Endodermal cell (in vitro differentiated cells): ENCODE results near the gene CDT1. TPM values are rescaled to one million over a fixed set of nuclear protein-coding genes. Genes with fewer than 3 reads are reported as not detected.
"Not testable (repeated sequence)": the region's sequence is repeated elsewhere in the genome, so short reads cannot be mapped to it uniquely, and the experiment has no call there.

Experiments used
- DNase-seq: peaks from one replicate; pipeline ENCODE4 v3.0.0-alpha.2; 2017
- H3K27ac ChIP-seq: 2 replicates; pipeline ENCODE4 v1.5.1; 2013; ENCODE audit warnings: mild to moderate bottlenecking, low read depth, low read length, moderate library complexity
- H3K27me3 ChIP-seq: 2 replicates; pipeline ENCODE4 v1.6.1; 2013; ENCODE audit warnings: mild to moderate bottlenecking, low read length, moderate library complexity; ENCODE audit not compliant: insufficient read depth, control insufficient read depth, poor library complexity, severe bottlenecking
- H3K36me3 ChIP-seq: 2 replicates; pipeline ENCODE4 v1.7.0; 2013; ENCODE audit warnings: mild to moderate bottlenecking, low read length, moderate library complexity; ENCODE audit not compliant: control insufficient read depth, insufficient read depth
- H3K4me1 ChIP-seq: one replicate; pipeline ENCODE4 v1.7.0; 2013; ENCODE audit warnings: low read length; ENCODE audit not compliant: control insufficient read depth, insufficient read depth
- H3K4me3 ChIP-seq: 2 replicates; pipeline ENCODE4 v1.5.1; 2013; ENCODE audit warnings: mild to moderate bottlenecking, low read length, moderate library complexity
- H3K9ac ChIP-seq: 2 replicates; pipeline ENCODE4 v1.6.1; 2013; ENCODE audit warnings: mild to moderate bottlenecking, low read length, moderate library complexity; ENCODE audit not compliant: poor library complexity, severe bottlenecking; ENCODE audit errors: extremely low read depth
- H3K9me3 ChIP-seq: 2 replicates; pipeline ENCODE4 v1.6.1; 2013; ENCODE audit warnings: mild to moderate bottlenecking, low read length, moderate library complexity; ENCODE audit not compliant: control insufficient read depth
- H3K27ac Mint-ChIP-seq: 2 replicates; pipeline ENCODE4 v1.8.0; 2020; ENCODE audit warnings: mixed read lengths
- H3K27me3 Mint-ChIP-seq: 2 replicates; pipeline ENCODE4 v1.8.0; 2021; ENCODE audit warnings: mild to moderate bottlenecking, mixed read lengths; ENCODE audit not compliant: insufficient read depth
- H3K36me3 Mint-ChIP-seq: 2 replicates; pipeline ENCODE4 v1.8.0; 2020; ENCODE audit warnings: low read depth, mixed read lengths
- H3K4me1 Mint-ChIP-seq: 2 replicates; pipeline ENCODE4 v1.8.0; 2020; ENCODE audit warnings: mixed read lengths
- H3K4me3 Mint-ChIP-seq: 2 replicates; pipeline ENCODE4 v1.8.0; 2020; ENCODE audit warnings: mild to moderate bottlenecking, moderate library complexity, mixed read lengths
- H3K9me3 Mint-ChIP-seq: 2 replicates; pipeline ENCODE4 v1.8.0; 2020; ENCODE audit warnings: mild to moderate bottlenecking, mixed read lengths
- CTCF ChIP-seq: fragments of 200-600 bp; sonication (generic); conservative IDR thresholded peaks from 2 replicates; pipeline ENCODE4 v1.5.0; 2021; ENCODE audit warnings: antibody characterized with exemption, mild to moderate bottlenecking
- whole genome bisulfite sequencing, 2 experiments: methylation state at CpG; one replicate each; pipeline versions ENCODE4 v1.1.5 to v1.1.7; 2013; ENCODE audit warnings: missing lambda C conversion rate in 2 of 2, mixed read lengths in 1 of 2; ENCODE audit not compliant: insufficient coverage in 1 of 2, insufficient read length in 1 of 2; 5-methylcytosine and 5-hydroxymethylcytosine counted together
- total RNA-seq, 2 donors: library from RNA; stranded (reverse); fragmentation: NEBNext Ultra II Directional in 1 of 2; extraction: Animal tissue kit (Norgen Biotek cat#: 25700) in 1 of 2; gene quantifications; 2 replicates in 1 of 2; 3 replicates in 1 of 2; pipeline ENCODE4 v1.2.1, GENCODE V29; 2021

CDT1 gene
- total RNA-seq, 2 donors from 2014 or later: 57.1 to 63.0 TPM

- peaks cover 2% of the 10 kb centered on the region for H3K27me3 Mint-ChIP-seq
- WGBS, 2 experiments: 28 to 35% methylated on average over 30 to 41 of the region's 41 CpGs
- Histone ChIP-seq H3K4me3 (no peak overlapping the region), H3K9ac (no peak overlapping the region), H3K27me3 (no peaks in the 10 kb centered on the region), H3K4me1 (peaks cover 22% of the 10 kb centered on the region), H3K36me3 (no peaks in the 10 kb centered on the region), H3K27ac (no peak overlapping the region), H3K9me3 (no peaks in the 10 kb centered on the region)
- H3K36me3 Mint-ChIP-seq: no peaks in the 10 kb centered on the region
- peak; percentile 97 for DNase-seq
- H3K4me3 Mint-ChIP-seq: peak overlapping the region; percentile 36
- H3K4me1 Mint-ChIP-seq: peaks cover 17% of the 10 kb centered on the region
- no peaks in the 10 kb centered on the region for H3K9me3 Mint-ChIP-seq
- H3K27ac Mint-ChIP-seq: peak overlapping the region; percentile 80
- no peak for TF ChIP-seq CTCF
Measured at GRCh38 chr16:88770461-88771293, 32.9 kb upstream of the CDT1 start.

DNA sequence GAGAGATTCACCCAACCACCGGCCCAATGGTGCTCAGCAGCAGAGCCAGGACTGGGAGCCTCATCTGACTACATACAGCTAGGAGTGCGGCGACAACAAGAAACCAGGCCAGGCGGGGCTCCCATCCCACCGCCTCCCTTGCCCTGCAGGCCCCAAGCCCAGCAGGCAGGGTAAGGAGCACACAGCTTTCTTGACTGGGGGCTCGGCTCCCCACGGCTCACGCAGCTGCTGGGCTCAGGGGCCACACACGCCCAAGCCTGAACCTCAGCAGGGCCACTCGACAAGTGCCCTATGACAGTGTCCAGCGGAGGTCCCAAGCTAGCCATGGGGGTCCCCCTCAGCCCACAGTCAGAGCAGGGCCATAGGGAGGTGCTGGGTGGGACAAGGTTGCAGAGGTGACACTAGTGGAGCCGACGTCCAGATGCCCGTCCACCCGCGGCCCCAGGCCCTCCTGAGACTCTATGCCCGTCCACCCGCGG lies 32.3 kb upstream of the CDT1 start:
- H3K36me3 Mint-ChIP-seq: no peaks in the 10 kb centered on the region

DNA sequence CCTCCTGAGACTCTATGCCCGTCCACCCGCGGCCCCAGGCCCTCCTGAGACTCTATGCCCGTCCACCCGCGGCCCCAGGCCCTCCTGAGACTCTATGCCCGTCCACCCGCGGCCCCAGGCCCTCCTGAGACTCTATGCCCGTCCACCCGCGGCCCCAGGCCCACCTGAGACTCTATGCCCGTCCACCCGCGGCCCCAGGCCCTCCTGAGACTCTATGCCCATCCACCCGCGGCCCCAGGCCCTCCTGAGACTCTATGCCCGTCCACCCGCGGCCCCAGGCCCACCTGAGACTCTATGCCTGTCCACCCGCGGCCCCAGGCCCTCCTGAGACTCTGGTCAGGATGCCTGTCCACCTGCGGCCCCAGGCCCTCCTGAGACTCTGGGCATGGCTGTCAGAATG lies 31.8 kb upstream of the CDT1 start:
- H3K27me3 ChIP-seq, H3K27ac Mint-ChIP-seq, H3K27ac ChIP-seq, DNase-seq, H3K9me3 ChIP-seq, H3K36me3 Mint-ChIP-seq, H3K9me3 Mint-ChIP-seq, H3K36me3 ChIP-seq, H3K4me3 ChIP-seq, H3K27me3 Mint-ChIP-seq, H3K9ac ChIP-seq, H3K4me3 Mint-ChIP-seq: not testable (repeated sequence)
- WGBS, 2 experiments: 87 to 96% methylated on average over 3 to 13 of the region's 23 CpGs
- H3K4me1 Mint-ChIP-seq: peaks cover 17% of the 10 kb centered on the region
- peaks cover 22% of the 10 kb centered on the region for H3K4me1 ChIP-seq

More for the DNA sequence above, 32.3 kb upstream of the CDT1 start:
- Histone ChIP-seq H3K9me3 (no peaks in the 10 kb centered on the region), H3K4me3 (no peak overlapping the region), H3K4me1 (peaks cover 22% of the 10 kb centered on the region), H3K27me3 (no peaks in the 10 kb centered on the region), H3K9ac (no peak overlapping the region), H3K27ac (no peak overlapping the region), H3K36me3 (no peaks in the 10 kb centered on the region)
- peak overlapping the region; percentile 36 for H3K4me3 Mint-ChIP-seq
- H3K9me3 Mint-ChIP-seq: no peaks in the 10 kb centered on the region
- no peak for TF ChIP-seq CTCF
- DNase-seq: no peak
- H3K4me1 Mint-ChIP-seq: peaks cover 17% of the 10 kb centered on the region
- 79 to 85% methylated on average over 5 to 16 of the region's 19 CpGs for WGBS, 2 experiments
- peak overlapping the region; percentile 80 for H3K27ac Mint-ChIP-seq
- H3K27me3 Mint-ChIP-seq: peaks cover 2% of the 10 kb centered on the region
